H1 (cell line): ENCODE data around the gene MAN1C1. TPM values are rescaled to one million over a fixed set of nuclear protein-coding genes. Genes with fewer than 3 reads are reported as not detected.

ENCODE experiments used
- ATF3 ChIP-seq: IDR thresholded peaks from 2 replicates; pipeline ENCODE4 v1.6.1; 2011; ENCODE audit warnings: low read depth, mild to moderate bottlenecking, low read length; ENCODE audit not compliant: insufficient read depth
- CHD7 ChIP-seq: fragments of 300-600 bp; sonication (generic); IDR thresholded peaks from 2 replicates; pipeline ENCODE4 v1.7.1; 2012; ENCODE audit warnings: low read length, moderate library complexity, mild to moderate bottlenecking, inconsistent platforms; ENCODE audit not compliant: insufficient replicate concordance
- E2F6 ChIP-seq: IDR thresholded peaks from 2 replicates; pipeline ENCODE4 v1.6.1; 2012; ENCODE audit warnings: inconsistent platforms
- NRF1 ChIP-seq: IDR thresholded peaks from 2 replicates; pipeline ENCODE4 v1.6.1; 2011; ENCODE audit warnings: mild to moderate bottlenecking, low read depth, low read length, improper control_type of control experiment
- PHF8 ChIP-seq: fragments of 200-600 bp; sonication (generic); conservative IDR thresholded peaks from 2 replicates; pipeline ENCODE4 v1.7.1; 2012; ENCODE audit warnings: low read depth, mild to moderate bottlenecking, inconsistent platforms, low read length, moderate library complexity
- RNF2 ChIP-seq: fragments of 200-900, 300-1000 bp; sonication (generic); IDR thresholded peaks from 2 replicates; pipeline ENCODE4 v1.7.1; 2016; ENCODE audit warnings: borderline replicate concordance, low read depth, mild to moderate bottlenecking, antibody characterized with exemption, low read length; ENCODE audit not compliant: poor library complexity, severe bottlenecking; ENCODE audit errors: missing control alignments
- polyA plus RNA-seq, 7 experiments: library from polyadenylated mRNA; depleted of rRNA in 3 of 7; stranded (reverse) in 5 of 7; unstranded in 2 of 7; fragments of >200 nt in 5 of 7; fragments of 200-250 nt in 2 of 7; gene quantifications; 1 replicate in 5 of 7; 2 replicates in 1 of 7; 4 replicates in 1 of 7; pipeline versions ENCODE4 v1.2.1 to v1.2.3, GENCODE V29; 2011 to 2013; ENCODE audit warnings: missing spikeins in 2 of 7, mixed read lengths in 2 of 7
- total RNA-seq: library from RNA; stranded (reverse); fragmentation: NEBNext Ultra II Directional; extraction: Animal tissue kit (Norgen Biotek cat#: 25700); gene quantifications from 2 replicates; pipeline ENCODE4 v1.2.1, GENCODE V29; 2021

The MAN1C1 gene
- total and polyA plus RNA-seq, 2 of the 8 experiments (the other 6 are each of a cell fraction or from before 2014, with no cell fraction given), result 7.8 to 15.2 TPM

- TF ChIP-seq CHD7, result no peak
- no peak for TF ChIP-seq E2F6
- no peak for TF ChIP-seq RNF2
- TF ChIP-seq PHF8, result no peak
- no peak for TF ChIP-seq ATF3
- no peak for TF ChIP-seq NRF1
Measured at GRCh38 chr1:25813071-25813733, 196.6 kb downstream of the MAN1C1 start (continued).
